ENCODE results near the gene EPB41L4A.
"Not testable (repeated sequence)": the region's sequence is repeated elsewhere in the genome, so short reads cannot be mapped to it uniquely, and the experiment has no call there.

The EPB41L4A gene

GRCh38 chr5:112397690-112398089 is 21.4 kb downstream of the EPB41L4A start:
- no peak for DNase-seq (ENCODE audit: low read depth in 3 of 3)

DNA sequence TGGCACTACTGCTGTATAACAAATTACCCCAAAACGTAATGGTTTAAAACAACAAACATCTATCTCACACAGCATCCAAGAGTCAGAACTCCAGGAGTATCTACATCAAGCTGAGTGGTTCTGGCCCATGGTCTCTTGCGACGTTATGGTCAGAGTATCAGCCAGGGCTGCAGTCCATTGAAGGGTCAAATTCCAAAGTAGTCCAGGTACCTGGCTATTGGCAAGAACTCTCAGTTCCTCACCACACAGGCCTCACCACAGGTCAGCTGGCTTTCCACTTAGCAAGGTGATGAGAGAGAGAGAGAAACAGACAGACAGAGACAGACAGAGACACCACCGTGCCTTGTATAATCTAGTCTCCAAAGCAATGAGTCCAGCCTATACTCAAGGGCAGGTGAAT is 22.6 kb downstream of the EPB41L4A start:
- no peak for DNase-seq (ENCODE audit: low read depth in 3 of 3)

DNA sequence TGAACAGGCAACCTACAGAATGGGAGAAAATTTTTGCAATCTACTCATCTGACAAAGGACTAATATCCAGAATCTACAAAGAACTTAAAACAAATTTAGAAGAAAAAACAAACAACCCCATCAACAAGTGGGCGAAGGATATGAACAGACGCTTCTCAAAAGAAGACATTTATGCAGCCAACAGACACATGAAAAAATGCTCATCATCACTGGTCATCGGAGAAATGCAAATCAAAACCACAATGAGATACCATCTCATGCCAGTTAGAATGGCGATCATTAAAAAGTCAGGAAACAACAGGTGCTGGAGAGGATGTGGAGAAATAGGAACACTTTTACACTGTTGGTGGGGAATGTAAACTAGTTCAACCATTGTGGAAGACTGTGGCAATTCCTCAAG is 23.8 kb downstream of the EPB41L4A start:
- DNase-seq (ENCODE audit: low read depth in 3 of 3) = not testable (repeated sequence)

DNA sequence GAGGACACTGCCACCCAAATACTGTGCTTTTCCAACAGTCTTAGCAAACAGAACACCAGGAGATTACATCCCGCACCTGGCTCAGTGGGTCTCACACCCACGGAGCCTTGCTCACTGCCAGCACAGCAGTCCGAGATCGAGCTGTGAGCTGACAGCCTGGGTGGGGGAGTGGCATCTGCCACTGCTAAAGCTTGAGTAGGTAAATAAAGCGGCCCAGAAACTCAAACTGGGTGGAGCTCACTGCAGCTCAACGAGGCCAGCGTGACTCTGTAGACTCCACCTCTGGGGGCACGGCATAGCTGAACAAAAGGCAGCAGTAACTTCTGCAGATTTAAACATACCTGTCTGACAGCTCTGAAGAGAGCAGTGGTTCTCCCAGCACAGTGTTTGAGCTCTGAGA is 28.8 kb downstream of the EPB41L4A start:
- no peak for DNase-seq (ENCODE audit: low read depth in 3 of 3)

DNA sequence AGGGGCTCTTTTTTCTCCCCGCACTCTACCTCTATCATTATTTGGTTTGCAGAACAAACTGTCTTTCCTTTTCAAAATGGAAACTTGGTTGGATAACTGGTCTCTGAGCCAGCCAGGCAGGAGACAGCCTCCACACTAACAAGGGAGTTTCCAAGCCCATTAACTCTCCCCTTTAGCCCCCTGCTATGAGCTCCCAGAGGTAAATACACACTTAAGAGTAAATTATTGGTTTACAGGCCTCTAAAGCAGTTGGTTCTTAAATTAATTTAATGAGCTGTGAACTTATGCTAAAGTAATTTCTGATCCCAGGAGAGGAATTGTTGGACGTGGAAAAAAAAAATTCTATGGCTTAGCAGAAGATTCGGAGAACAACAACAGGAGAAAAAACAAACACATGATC is 30.3 kb downstream of the EPB41L4A start:
- no peak for DNase-seq (ENCODE audit: low read depth in 3 of 3)

GRCh38 chr5:112388074-112388473 is 31.0 kb downstream of the EPB41L4A start:
- DNase-seq (ENCODE audit: low read depth in 3 of 3) = no peak

GRCh38 chr5:112386766-112387165 is 32.3 kb downstream of the EPB41L4A start:
- DNase-seq (ENCODE audit: low read depth in 3 of 3) = no peak

DNA sequence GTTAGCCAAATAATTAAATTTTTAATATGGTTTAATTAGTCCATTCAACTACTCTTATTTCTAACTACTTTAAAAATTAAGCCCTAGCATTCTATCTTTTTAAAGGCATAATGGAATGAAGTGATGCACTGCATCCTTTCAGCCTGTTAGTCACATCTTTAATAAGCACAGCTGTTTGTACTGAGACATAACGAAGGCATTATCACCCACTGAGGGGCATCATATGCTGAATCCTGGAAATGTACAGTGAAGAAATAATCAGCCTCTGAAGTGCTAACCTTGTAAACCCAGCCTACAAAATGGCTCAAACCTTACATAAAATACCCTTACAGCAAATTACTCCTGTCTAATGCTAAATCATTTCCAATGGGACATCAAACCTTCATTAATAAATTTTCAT is 33.1 kb downstream of the EPB41L4A start:
- no peak for DNase-seq (ENCODE audit: low read depth in 3 of 3)

- no peak for DNase-seq (ENCODE audit: low read depth in 3 of 3)
These were observed 33.5 kb downstream of the EPB41L4A start for GRCh38 chr5:112385566-112385965.

GRCh38 chr5:112384523-112384922 is 34.6 kb downstream of the EPB41L4A start:
- no peak for DNase-seq (ENCODE audit: low read depth in 3 of 3)

DNA sequence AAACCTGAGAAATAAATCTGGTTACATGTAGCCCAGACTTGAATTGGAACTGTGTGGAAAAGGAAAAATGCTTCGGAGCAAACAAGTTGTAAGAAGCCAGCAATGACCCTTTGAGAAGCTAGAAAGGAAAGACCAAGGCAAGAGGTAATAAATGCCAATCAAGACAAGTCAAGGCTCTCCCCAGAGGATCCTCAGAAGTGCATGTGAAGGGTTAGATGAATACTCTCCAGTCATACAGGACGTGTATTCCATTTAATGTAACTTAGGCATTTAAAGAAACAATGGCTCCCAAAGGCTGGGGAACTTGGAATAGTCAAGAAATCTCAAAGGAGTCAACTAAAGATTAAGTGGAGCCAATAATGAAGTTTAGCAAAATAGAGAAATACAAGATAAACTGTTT is 36.2 kb downstream of the EPB41L4A start:
- no peak for DNase-seq (ENCODE audit: low read depth in 3 of 3)

DNA sequence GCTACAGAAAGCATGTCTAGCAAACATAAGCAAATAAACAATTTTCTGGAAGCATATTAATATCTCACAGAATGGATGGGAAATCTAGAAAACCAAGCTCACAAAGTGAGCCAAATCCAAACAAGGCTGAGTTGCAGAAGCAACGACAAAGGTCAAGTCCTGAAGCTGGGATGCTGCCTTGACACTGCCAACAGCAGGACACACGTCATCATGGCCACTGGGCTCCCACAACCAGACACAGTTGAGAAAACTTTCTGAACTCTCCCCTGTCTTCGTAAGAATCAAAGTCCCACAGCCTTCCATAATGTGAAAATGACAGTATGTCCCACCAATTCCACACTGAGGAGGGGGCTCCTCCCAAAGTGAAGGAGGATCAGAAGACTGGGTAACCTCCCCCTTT is 37.6 kb downstream of the EPB41L4A start:
- no peak for DNase-seq (ENCODE audit: low read depth in 3 of 3)

DNA sequence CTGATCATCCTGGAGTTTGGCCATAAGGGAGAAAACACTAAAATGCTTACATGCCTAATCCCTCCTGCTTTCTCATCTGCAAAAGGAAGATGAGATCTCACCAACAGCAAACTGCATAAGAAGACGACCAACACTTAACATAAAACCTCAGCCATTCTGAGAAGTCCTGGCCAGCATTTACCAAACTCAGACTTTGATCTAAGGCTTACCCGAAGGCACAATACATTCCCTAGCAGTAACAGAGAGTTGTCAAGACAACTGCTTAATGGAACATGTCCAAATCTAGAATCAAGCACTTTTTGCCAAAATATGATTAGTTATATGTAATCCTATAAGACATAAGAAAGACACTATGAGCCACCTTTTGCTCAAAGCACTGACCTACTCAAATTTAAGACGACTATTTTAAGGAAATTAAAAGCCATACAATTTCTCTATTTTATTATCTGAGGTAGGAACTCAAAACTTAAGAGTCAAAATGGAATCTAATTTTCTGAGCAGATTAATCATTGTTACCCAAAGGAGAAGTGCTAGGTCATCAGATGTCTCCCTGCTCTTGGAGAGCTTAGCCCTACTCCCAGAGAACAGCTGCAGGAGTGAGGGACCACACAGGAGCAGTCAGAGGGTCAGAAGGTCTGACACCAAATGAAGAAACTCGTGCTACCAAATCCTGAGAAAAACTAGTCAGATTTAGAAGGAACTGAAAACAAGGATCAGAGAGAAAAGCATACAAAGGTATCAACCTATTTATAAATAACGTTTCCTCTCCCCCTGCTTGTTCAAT is 39.3 kb downstream of the EPB41L4A start:
- DNase-seq (ENCODE audit: low read depth in 3 of 3) = no peak

- DNase-seq (ENCODE audit: low read depth in 3 of 3) = no peak
These were observed 44.3 kb downstream of the EPB41L4A start for GRCh38 chr5:112374818-112375217.

GRCh38 chr5:112374356-112374755 is 44.7 kb downstream of the EPB41L4A start:
- no peak for DNase-seq (ENCODE audit: low read depth in 3 of 3)

DNA sequence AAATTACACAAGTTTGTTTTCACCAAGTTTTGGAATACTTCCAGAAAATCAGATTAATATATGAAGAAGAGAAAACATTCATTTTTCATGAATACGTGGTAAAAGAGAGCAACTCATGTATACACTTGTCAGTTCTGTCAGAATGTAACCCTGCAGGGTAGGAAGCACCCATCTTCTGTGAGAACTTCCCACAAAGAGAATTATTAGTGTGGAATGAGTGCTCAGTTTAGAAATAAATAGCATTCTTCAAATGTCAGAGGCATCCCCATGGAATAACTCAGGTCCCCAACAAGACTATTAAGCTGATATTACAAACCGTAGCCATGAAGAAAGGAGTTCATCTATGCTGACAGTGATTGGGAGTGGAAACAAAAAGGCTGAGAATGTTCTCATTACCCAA is 45.2 kb downstream of the EPB41L4A start:
- DNase-seq (ENCODE audit: low read depth in 3 of 3) = no peak

GRCh38 chr5:112372543-112372942 is 46.5 kb downstream of the EPB41L4A start:
- no peak for DNase-seq (ENCODE audit: low read depth in 3 of 3)

DNA sequence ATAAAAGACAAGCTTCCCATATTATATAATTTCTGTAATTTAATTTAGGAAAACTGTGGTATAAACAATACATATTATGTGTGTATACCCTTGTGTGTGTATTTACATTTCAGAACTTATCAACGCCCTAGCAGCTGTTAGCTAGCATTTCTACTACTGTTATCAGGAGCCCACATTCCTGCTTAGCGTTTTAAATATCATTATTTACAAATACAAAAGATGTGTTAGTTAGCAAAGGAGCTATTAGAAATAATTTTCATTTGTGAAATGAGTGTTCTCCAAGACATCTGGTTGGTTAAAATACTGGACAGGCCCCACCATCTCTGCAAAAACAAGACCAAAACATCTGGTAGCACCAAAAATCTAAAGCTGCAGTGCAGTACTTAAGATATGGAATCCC is 48.0 kb downstream of the EPB41L4A start:
- DNase-seq (ENCODE audit: low read depth in 3 of 3) = no peak

- DNase-seq (ENCODE audit: low read depth in 3 of 3) = no peak
These were observed 51.7 kb downstream of the EPB41L4A start for GRCh38 chr5:112367400-112367799.

GRCh38 chr5:112366987-112367386 is 52.1 kb downstream of the EPB41L4A start:
- DNase-seq (ENCODE audit: low read depth in 3 of 3) = no peak

GRCh38 chr5:112360740-112361139 is 58.3 kb downstream of the EPB41L4A start:
- not testable (repeated sequence) for DNase-seq (ENCODE audit: low read depth in 3 of 3)

- DNase-seq (ENCODE audit: low read depth in 3 of 3) = no peak
These were observed 62.7 kb downstream of the EPB41L4A start for GRCh38 chr5:112356178-112356956.

DNA sequence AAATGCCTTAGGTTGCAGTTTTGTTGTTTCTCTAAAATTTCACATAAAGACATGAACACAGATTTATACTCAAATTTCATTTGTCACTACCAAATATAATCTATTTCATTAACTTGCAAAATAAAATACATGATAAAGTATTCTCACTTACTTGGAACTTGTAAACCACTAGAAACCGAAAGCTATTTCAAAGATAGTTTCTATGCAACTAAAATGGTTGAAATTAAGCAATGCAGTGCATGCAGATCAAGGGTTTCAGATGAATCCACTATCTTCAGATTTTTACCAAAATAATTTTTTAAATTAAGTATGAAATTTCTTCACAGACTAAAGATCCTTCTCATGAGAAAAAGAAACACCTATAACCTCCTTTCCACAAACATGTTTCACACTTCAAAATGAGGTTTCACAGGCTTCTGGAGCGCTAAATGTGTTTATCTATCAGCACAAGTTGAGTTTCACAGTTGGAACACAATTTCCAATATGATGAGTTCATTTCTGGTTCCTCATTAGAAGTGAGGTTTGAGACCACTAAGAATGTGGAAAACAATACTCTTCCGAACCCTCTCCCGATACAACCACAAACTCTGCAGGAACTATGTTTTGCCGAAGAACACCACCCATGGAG is 63.9 kb downstream of the EPB41L4A start:
- no peak for DNase-seq (ENCODE audit: low read depth in 3 of 3)
